H1 (cell line): ENCODE data around the gene FBXO8. TPM values are rescaled to one million over a fixed set of nuclear protein-coding genes. Genes with fewer than 3 reads are reported as not detected.
"Not testable (repeated sequence)": the region's sequence is repeated elsewhere in the genome, so short reads cannot be mapped to it uniquely, and the experiment has no call there.

Experiments used
- CTCF ChIA-PET: fragments of 300-600 bp; sonication (Branson Sonifier 250); formaldehyde crosslinking; loops from one replicate; lab custom pipeline; 2021; ENCODE audit not compliant: partially characterized antibody; lab: Charles Lee
- POLR2A ChIA-PET: fragments of 300-600 bp; sonication (Branson Sonifier 250); formaldehyde crosslinking; loops from one replicate; lab custom pipeline; 2021; ENCODE audit warnings: inconsistent platforms; ENCODE audit not compliant: partially characterized antibody; lab: Charles Lee
- DNase-seq, 2 experiments: peaks; one replicate each; pipeline versions ENCODE4 v3.0.0 to v3.0.0-alpha.2; 2010 to 2022; ENCODE audit warnings: low spot score in 2 of 2, low read depth in 1 of 2, mixed read lengths in 1 of 2
- FAIRE-seq: peaks from 2 replicates; lab custom pipeline; 2011; peaks lifted over from hg19 to GRCh38; lab: Jason Lieb, UNC
- H2AFZ ChIP-seq: 2 replicates; pipeline ENCODE4 v1.8.1; 2012; ENCODE audit warnings: low read length, inconsistent platforms
- H2AK5ac ChIP-seq: 2 replicates; pipeline ENCODE4 v1.6.1; 2013; ENCODE audit warnings: low read depth, low read length
- H2BK120ac ChIP-seq: replicated peaks from 2 replicates; pipeline ENCODE3; 2013; ENCODE audit warnings: low read depth, low read length, inconsistent platforms
- H2BK12ac ChIP-seq: 2 replicates; pipeline ENCODE4 v1.6.1; 2013; ENCODE audit warnings: low read depth, low read length
- H2BK15ac ChIP-seq: 2 replicates; pipeline ENCODE4 v1.6.1; 2013; ENCODE audit warnings: low read length
- H2BK20ac ChIP-seq: 2 replicates; pipeline ENCODE4 v1.6.1; 2013; ENCODE audit warnings: low read length
- H2BK5ac ChIP-seq: 2 replicates; pipeline ENCODE4 v1.6.1; 2013; ENCODE audit warnings: low read depth, low read length
- H3K14ac ChIP-seq: 2 replicates; pipeline ENCODE4 v1.6.1; 2013; ENCODE audit warnings: inconsistent platforms; ENCODE audit not compliant: insufficient read length
- H3K18ac ChIP-seq: 2 replicates; pipeline ENCODE4 v1.6.1; 2013; ENCODE audit warnings: low read length; ENCODE audit errors: extremely low read depth
- H3K23ac ChIP-seq: 2 replicates; pipeline ENCODE4 v1.6.1; 2013; ENCODE audit warnings: inconsistent platforms; ENCODE audit not compliant: insufficient read length
- H3K23me2 ChIP-seq: 2 replicates; pipeline ENCODE4 v1.6.1; 2013; ENCODE audit warnings: low read depth, low read length
- H3K27ac ChIP-seq: 2 replicates; pipeline ENCODE4 v1.6.1; 2011; ENCODE audit warnings: low read depth, low read length, inconsistent platforms
- H3K27me3 ChIP-seq, 4 experiments: replicated peaks in 1 of 4; 1 replicate in 1 of 4; 2 replicates in 3 of 4; pipeline versions ENCODE4 v1.6.1 to v1.8.1; 2011 to 2013; ENCODE audit warnings: low read length in 3 of 4, mild to moderate bottlenecking in 3 of 4, inconsistent platforms in 2 of 4, mixed read lengths in 2 of 4, moderate library complexity in 1 of 4; ENCODE audit not compliant: control insufficient read depth in 3 of 4, insufficient read depth in 3 of 4; ENCODE audit errors: extremely low read depth in 1 of 4
- H3K36me3 ChIP-seq, 4 experiments: 2 replicates each; pipeline versions ENCODE4 v1.6.1 to v1.8.1; 2011 to 2013; ENCODE audit warnings: mild to moderate bottlenecking in 4 of 4, low read length in 3 of 4, moderate library complexity in 2 of 4, control low read depth in 1 of 4, inconsistent platforms in 1 of 4; ENCODE audit not compliant: insufficient read depth in 4 of 4, control insufficient read depth in 2 of 4
- H3K4ac ChIP-seq: replicated peaks from 2 replicates; pipeline ENCODE3; 2013; ENCODE audit warnings: low read length, low read depth, mixed read lengths, inconsistent platforms; ENCODE audit not compliant: insufficient read length
- H3K4me1 ChIP-seq, 4 experiments: replicated peaks in 1 of 4; 1 replicate in 1 of 4; 2 replicates in 3 of 4; pipeline versions ENCODE4 v1.6.1 to v1.8.1; 2011 to 2013; ENCODE audit warnings: low read length in 3 of 4, inconsistent platforms in 2 of 4, mixed read lengths in 1 of 4; ENCODE audit not compliant: insufficient read depth in 4 of 4, control insufficient read depth in 3 of 4
- H3K4me2 ChIP-seq, 2 experiments: 2 replicates each; pipeline versions ENCODE4 v1.6.1 to v1.8.1; 2011 to 2013; ENCODE audit warnings: low read depth in 2 of 2, low read length in 2 of 2, control low read depth in 1 of 2, inconsistent platforms in 1 of 2, mild to moderate bottlenecking in 1 of 2; ENCODE audit not compliant: insufficient read depth in 1 of 2
- H3K4me3 ChIP-seq, 4 experiments: fragments of 200-600, 300-600 bp in 1 of 4; sonication (generic), shearing (Covaris generic), sonication (Bioruptor Twin) in 1 of 4; 2 replicates each; pipeline versions ENCODE4 v1.5.1 to v1.8.1; 2011 to 2016; ENCODE audit warnings: low read length in 4 of 4, low read depth in 3 of 4, control low read depth in 2 of 4, inconsistent platforms in 2 of 4, mild to moderate bottlenecking in 2 of 4, mixed read lengths in 1 of 4, moderate library complexity in 1 of 4; ENCODE audit not compliant: insufficient read depth in 2 of 4; ENCODE audit errors: extremely low read depth in 1 of 4
- H3K56ac ChIP-seq: replicated peaks from 2 replicates; pipeline ENCODE3; 2013; ENCODE audit warnings: low read depth, mild to moderate bottlenecking, mixed read lengths, low read length, inconsistent platforms; ENCODE audit not compliant: insufficient read length
- H3K79me1 ChIP-seq: 2 replicates; pipeline ENCODE4 v1.6.1; 2013; ENCODE audit warnings: low read depth, low read length, control low read depth
- H3K79me2 ChIP-seq, 2 experiments: 2 replicates each; pipeline versions ENCODE4 v1.6.1 to v1.8.1; 2012 to 2013; ENCODE audit warnings: low read length in 2 of 2, mild to moderate bottlenecking in 2 of 2, inconsistent platforms in 1 of 2; ENCODE audit not compliant: insufficient read depth in 2 of 2, control insufficient read depth in 1 of 2
- H3K9ac ChIP-seq, 4 experiments: replicated peaks in 1 of 4; 1 replicate in 1 of 4; 2 replicates in 3 of 4; pipeline versions ENCODE4 v1.6.1 to v1.8.1; 2011 to 2013; ENCODE audit warnings: low read depth in 3 of 4, low read length in 3 of 4, control low read depth in 2 of 4, mild to moderate bottlenecking in 2 of 4, moderate library complexity in 2 of 4, inconsistent platforms in 1 of 4; ENCODE audit errors: extremely low read depth in 1 of 4
- H3K9me3 ChIP-seq, 2 experiments: 2 replicates each; pipeline versions ENCODE4 v1.6.1 to v1.8.1; 2012 to 2013; ENCODE audit warnings: mild to moderate bottlenecking in 2 of 2, moderate library complexity in 2 of 2, control low read depth in 1 of 2, inconsistent platforms in 1 of 2, low read depth in 1 of 2, low read length in 1 of 2, mixed read lengths in 1 of 2; ENCODE audit not compliant: insufficient read depth in 2 of 2
- H4K20me1 ChIP-seq, 2 experiments: replicated peaks in 1 of 2; 2 replicates each; pipeline versions ENCODE3 to v1.8.1; 2011 to 2013; ENCODE audit warnings: inconsistent platforms in 2 of 2, low read length in 2 of 2, mild to moderate bottlenecking in 1 of 2; ENCODE audit not compliant: insufficient read depth in 2 of 2, control insufficient read depth in 1 of 2
- H4K5ac ChIP-seq: 2 replicates; pipeline ENCODE4 v1.6.1; 2013; ENCODE audit warnings: low read length, low read depth, mixed read lengths, inconsistent platforms; ENCODE audit not compliant: insufficient read length
- H4K8ac ChIP-seq: 2 replicates; pipeline ENCODE4 v1.8.0; 2013; ENCODE audit warnings: mild to moderate bottlenecking, moderate library complexity, low read length, inconsistent platforms; ENCODE audit not compliant: insufficient read depth; ENCODE audit errors: extremely low read depth
- H4K91ac ChIP-seq: replicated peaks from 2 replicates; pipeline ENCODE3; 2013; ENCODE audit warnings: low read length, mixed read lengths, inconsistent platforms; ENCODE audit not compliant: insufficient read length
- WGBS, 2 experiments: shearing (Covaris generic) in 1 of 2; methylation state at CpG; one replicate each; pipeline versions ENCODE4 v1.1.6 to v1.1.7; 2013 to 2015; ENCODE audit warnings: low lambda C conversion rate in 2 of 2, mixed read lengths in 2 of 2, inconsistent platforms in 1 of 2, low coverage in 1 of 2, missing lambda C conversion rate in 1 of 2; ENCODE audit not compliant: insufficient replicate concordance in 2 of 2, insufficient coverage in 1 of 2, insufficient read length in 1 of 2; ENCODE audit errors: extremely low coverage in 1 of 2, missing lambda C conversion rate in 1 of 2; 5-methylcytosine and 5-hydroxymethylcytosine counted together
- polyA plus RNA-seq, 7 experiments: library from polyadenylated mRNA; depleted of rRNA in 3 of 7; stranded (reverse) in 5 of 7; unstranded in 2 of 7; fragments of >200 nt in 5 of 7; fragments of 200-250 nt in 2 of 7; gene quantifications; 1 replicate in 5 of 7; 2 replicates in 1 of 7; 4 replicates in 1 of 7; pipeline versions ENCODE4 v1.2.1 to v1.2.3, GENCODE V29; 2011 to 2013; ENCODE audit warnings: missing spikeins in 2 of 7, mixed read lengths in 2 of 7
- total RNA-seq: library from RNA; stranded (reverse); fragmentation: NEBNext Ultra II Directional; extraction: Animal tissue kit (Norgen Biotek cat#: 25700); gene quantifications from 2 replicates; pipeline ENCODE4 v1.2.1, GENCODE V29; 2021

The FBXO8 gene
- total and polyA plus RNA-seq, 2 of the 8 experiments (the other 6 are each of a cell fraction or from before 2014, with no cell fraction given): 5.1 to 7.5 TPM

GRCh38 chr4:174295142-174295541, 11.7 kb upstream of the FBXO8 start:
- H3K4ac ChIP-seq, H2BK12ac ChIP-seq, H3K4me1 ChIP-seq, H3K23me2 ChIP-seq, CTCF ChIA-PET, H4K8ac ChIP-seq, FAIRE-seq, H3K23ac ChIP-seq, H2AK5ac ChIP-seq, H3K4me2 ChIP-seq, H2AFZ ChIP-seq, H3K27ac ChIP-seq, H4K91ac ChIP-seq, H2BK5ac ChIP-seq, DNase-seq, H4K20me1 ChIP-seq, H2BK15ac ChIP-seq, H2BK120ac ChIP-seq, H3K27me3 ChIP-seq, H3K56ac ChIP-seq, H3K9me3 ChIP-seq, H3K9ac ChIP-seq, H2BK20ac ChIP-seq, H3K18ac ChIP-seq, H4K5ac ChIP-seq, H3K4me3 ChIP-seq, H3K36me3 ChIP-seq, H3K79me1 ChIP-seq, H3K14ac ChIP-seq, POLR2A ChIA-PET: not testable (repeated sequence)
- peaks cover 0 to 38% of the 10 kb centered on the region in 2 experiments; a peak in 3 of 4 replicates for H3K79me2 ChIP-seq
- WGBS, 2 experiments: no CpG with 5 or more reads among the region's 27 CpGs

- H3K18ac ChIP-seq, H3K27ac ChIP-seq, H2BK12ac ChIP-seq, DNase-seq, H2BK20ac ChIP-seq, H3K56ac ChIP-seq, H3K79me1 ChIP-seq, H4K20me1 ChIP-seq, H2BK120ac ChIP-seq, H3K4me3 ChIP-seq, H3K27me3 ChIP-seq, H3K9me3 ChIP-seq, H4K91ac ChIP-seq, H3K23me2 ChIP-seq, CTCF ChIA-PET, H3K4ac ChIP-seq, H3K9ac ChIP-seq, H2AFZ ChIP-seq, H3K14ac ChIP-seq, H2BK5ac ChIP-seq, FAIRE-seq, H4K5ac ChIP-seq, H3K4me2 ChIP-seq, H2AK5ac ChIP-seq, H3K36me3 ChIP-seq, POLR2A ChIA-PET, H2BK15ac ChIP-seq, H3K4me1 ChIP-seq, H4K8ac ChIP-seq, H3K23ac ChIP-seq: not testable (repeated sequence)
- peaks cover 0 to 38% of the 10 kb centered on the region in 2 experiments; a peak in 3 of 4 replicates for H3K79me2 ChIP-seq
- WGBS, 2 experiments: no CpG with 5 or more reads among the region's 30 CpGs
Measured at GRCh38 chr4:174294641-174295040, 11.2 kb upstream of the FBXO8 start.
